ENCODE results near the gene SLCO3A1.

GRCh38 chr15:91988071-91988470 lies 134.6 kb downstream of the SLCO3A1 start:
- TF ChIP-seq CTCF (IDR thresholded peaks at IDR 0.05) (no peak), POLR2A (IDR thresholded peaks at IDR 0.05) (no peak), EP300 (IDR thresholded peaks at IDR 0.05; ENCODE audit: low read depth) (no peak), POLR2AphosphoS5 (IDR thresholded peaks at IDR 0.05) (no peak)

All from transverse colon (tissue), 4 donors.